Loucy (cell line): ENCODE results near the gene TBCB.

Experiments
- H2AFZ ChIP-seq: fragments of 200-600 bp; sonication (generic); 2 replicates; pipeline ENCODE4 v1.6.0; 2016; ENCODE audit warnings: antibody characterized with exemption, mild to moderate bottlenecking, low read length, moderate library complexity
- H3F3A ChIP-seq: fragments of 200-600 bp; 2 replicates; pipeline ENCODE4 v1.6.0; 2016; ENCODE audit warnings: antibody characterized with exemption, low read depth, mild to moderate bottlenecking
- H3K27me3 ChIP-seq: fragments of 200-600 bp; sonication (generic); 2 replicates; pipeline ENCODE4 v1.6.1; 2014; ENCODE audit warnings: low read length, mild to moderate bottlenecking; ENCODE audit not compliant: insufficient read depth, poor library complexity, severe bottlenecking
- H3K36me3 ChIP-seq: fragments of 200-600 bp; sonication (generic); 2 replicates; pipeline ENCODE4 v1.6.1; 2016; ENCODE audit warnings: low read length; ENCODE audit not compliant: insufficient read depth
- H3K4me1 ChIP-seq: fragments of 200-600 bp; sonication (generic); 2 replicates; pipeline ENCODE4 v1.5.1; 2014; ENCODE audit warnings: low read length, mild to moderate bottlenecking; ENCODE audit not compliant: insufficient read depth, poor library complexity, severe bottlenecking
- H3K4me2 ChIP-seq: fragments of 200-600 bp; sonication (generic); 2 replicates; pipeline ENCODE4 v1.6.0; 2014; ENCODE audit warnings: antibody characterized with exemption, low read length, low read depth, mild to moderate bottlenecking; ENCODE audit not compliant: poor library complexity, severe bottlenecking
- H3K4me3 ChIP-seq: fragments of 200-600 bp; sonication (generic); 2 replicates; pipeline ENCODE4 v1.5.1; 2014; ENCODE audit warnings: low read length, mild to moderate bottlenecking, mixed read lengths; ENCODE audit not compliant: poor library complexity, severe bottlenecking
- H3K79me2 ChIP-seq: fragments of 200-600 bp; sonication (generic); 2 replicates; pipeline ENCODE4 v1.6.1; 2014; ENCODE audit warnings: low read length; ENCODE audit not compliant: insufficient read depth
- H3K9ac ChIP-seq: fragments of 200-600 bp; sonication (generic); 2 replicates; pipeline ENCODE4 v1.6.0; 2014; ENCODE audit warnings: mild to moderate bottlenecking, low read depth, low read length, moderate library complexity; ENCODE audit not compliant: poor library complexity, severe bottlenecking
- H3K9me2 ChIP-seq: fragments of 200-600 bp; sonication (generic); replicated peaks from 2 replicates; pipeline ENCODE4 v1.6.1; 2016; ENCODE audit warnings: low read depth, low read length, mixed read lengths
- H3K9me3 ChIP-seq: fragments of 200-600 bp; sonication (generic); 2 replicates; pipeline ENCODE4 v1.6.1; 2014; ENCODE audit warnings: mild to moderate bottlenecking, antibody characterized with exemption, low read length, low read depth; ENCODE audit not compliant: insufficient read depth
- H4K20me1 ChIP-seq: fragments of 200-600 bp; sonication (generic); 2 replicates; pipeline ENCODE4 v1.6.0; 2014; ENCODE audit warnings: antibody characterized with exemption, low read length, mild to moderate bottlenecking; ENCODE audit not compliant: insufficient read depth, poor library complexity, severe bottlenecking
- CTCF ChIP-seq: fragments of 200-600 bp; sonication (generic); conservative IDR thresholded peaks from 2 replicates; pipeline ENCODE4 v1.5.1; 2014; ENCODE audit warnings: mild to moderate bottlenecking, antibody characterized with exemption, low read length
- EZH2phosphoT487 ChIP-seq: fragments of 200-600 bp; IDR thresholded peaks from 2 replicates; pipeline ENCODE4 v1.6.1; 2018; ENCODE audit warnings: antibody characterized with exemption, mild to moderate bottlenecking, moderate library complexity, borderline replicate concordance

The TBCB gene

DNA sequence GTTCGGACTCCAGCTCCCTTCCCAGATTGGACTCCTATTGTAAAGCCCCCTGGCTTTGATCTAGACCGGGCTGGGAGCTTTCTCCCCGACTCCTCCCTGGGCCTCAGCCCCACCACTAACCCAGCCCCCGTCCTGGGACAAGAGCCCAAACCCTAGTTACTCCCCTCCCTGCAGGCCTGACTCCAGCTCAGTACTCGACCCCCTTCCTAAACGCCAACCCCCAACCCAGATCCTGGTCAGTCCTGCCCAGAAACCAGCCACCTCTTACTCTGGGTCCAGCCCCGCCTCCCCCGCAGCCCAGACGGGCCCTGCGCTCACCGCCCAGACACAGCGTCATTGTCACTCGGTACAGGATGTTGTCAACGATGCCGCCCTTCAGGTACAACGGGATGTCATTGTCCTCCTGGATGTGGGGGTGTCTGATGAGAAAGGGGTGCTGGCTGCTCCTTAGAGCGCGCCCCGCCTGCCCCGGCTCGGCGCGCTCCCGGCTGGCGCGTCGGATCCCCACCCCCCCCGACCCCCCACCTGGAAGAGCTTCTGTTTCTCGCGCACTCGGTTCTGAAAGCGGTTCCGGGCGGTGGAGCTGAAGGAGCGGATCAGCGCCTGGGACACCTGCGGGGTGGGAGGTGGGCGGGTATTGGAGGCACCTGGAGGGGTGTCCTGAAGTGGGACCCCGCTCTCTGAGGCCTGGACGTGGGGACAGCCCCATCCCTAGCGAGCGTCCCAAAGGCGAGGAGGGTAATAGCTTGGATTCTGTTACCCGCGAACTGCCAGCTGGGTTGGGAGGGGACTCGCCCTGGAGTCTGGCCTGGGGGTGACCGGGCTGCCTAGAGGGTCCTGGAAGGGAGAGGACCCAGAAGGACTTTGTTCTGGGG lies 36.1 kb downstream of the TBCB start:
- Histone ChIP-seq H3F3A (no peaks in the 10 kb centered on the region), H3K27me3 (no peaks in the 10 kb centered on the region), H3K4me1 (no peaks in the 10 kb centered on the region), H3K9me3 (no peaks in the 10 kb centered on the region), H3K9ac (no peak overlapping the region), H3K4me2 (no peak overlapping the region), H2AFZ (no peak overlapping the region), H4K20me1 (peaks cover 3% of the 10 kb centered on the region), H3K4me3 (no peak overlapping the region), H3K36me3 (peaks cover 30% of the 10 kb centered on the region; the same call in 1 of the 2 replicates), H3K9me2 (no peaks in the 10 kb centered on the region), H3K79me2 (no peaks in the 10 kb centered on the region)
- TF ChIP-seq CTCF (no peak), EZH2phosphoT487 (no peak)

GRCh38 chr19:36152019-36152351 lies 36.7 kb downstream of the TBCB start:
- no peaks in the 10 kb centered on the region for H3F3A ChIP-seq

DNA sequence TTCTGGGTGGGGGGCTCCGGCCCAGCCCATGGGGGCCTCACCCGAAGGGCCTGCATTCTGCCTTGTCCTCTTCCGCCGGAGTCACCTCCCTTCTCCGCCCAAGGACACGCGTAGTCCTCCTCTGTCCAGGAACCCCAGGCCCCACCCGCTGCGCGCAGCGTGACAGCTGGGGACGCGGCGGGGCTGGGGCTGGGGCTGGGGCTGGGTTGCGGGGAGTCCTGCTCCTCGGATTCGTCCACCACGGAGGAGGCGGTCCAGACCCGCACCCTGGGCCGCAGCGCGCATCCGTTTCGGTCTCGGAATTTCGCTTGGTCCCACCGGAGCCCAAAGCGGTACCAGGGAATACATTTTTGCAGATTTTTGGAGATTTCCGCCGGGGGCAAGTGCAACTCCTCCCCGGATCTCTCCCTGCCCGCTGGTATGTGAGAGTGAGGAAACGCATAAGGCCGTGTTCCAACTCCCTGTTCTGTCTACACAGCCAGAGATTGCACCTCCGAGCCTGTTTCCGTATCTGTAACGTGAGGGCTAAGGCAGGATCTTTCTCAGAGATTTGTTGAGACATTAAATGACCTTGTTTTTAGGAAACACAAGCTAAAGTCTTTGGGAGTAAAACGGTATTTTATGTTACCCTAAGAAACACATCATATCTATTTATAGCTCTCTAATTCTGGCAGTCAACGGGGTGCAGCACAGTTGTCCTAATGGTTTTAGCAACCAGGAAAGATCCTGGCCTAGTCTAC lies 37.3 kb downstream of the TBCB start, which contains the start of gene COX7A1:
Gene COX7A1 (minus strand): TSS at position 96 of the 740 bp plus-strand sequence. CDS start 40 bp downstream, at position 56.
- H3K9ac ChIP-seq: no peak within 1 kb of the TSS
- H3K27me3 ChIP-seq: no peaks in the 10 kb centered on the region
- no peaks in the 10 kb centered on the region for H3K79me2 ChIP-seq
- TF ChIP-seq CTCF (no peak), EZH2phosphoT487 (no peak)
- no peak within 1 kb of the TSS for H3K4me2 ChIP-seq
- H3K36me3 ChIP-seq: peaks cover 22% of the 10 kb centered on the region; the same call in 1 of the 2 replicates
- no peaks in the 10 kb centered on the region for H3F3A ChIP-seq
- H3K4me1 ChIP-seq: no peaks in the 10 kb centered on the region
- no peaks in the 10 kb centered on the region for H3K9me2 ChIP-seq
- no peaks in the 10 kb centered on the region for H3K9me3 ChIP-seq
- no peak within 1 kb of the TSS for H3K4me3 ChIP-seq
- no peak within 1 kb of the TSS for H2AFZ ChIP-seq
- peaks cover 3% of the 10 kb centered on the region for H4K20me1 ChIP-seq

More at GRCh38 chr19:36152019-36152351, 36.7 kb downstream of the TBCB start:
- no peak for TF ChIP-seq CTCF
- TF ChIP-seq EZH2phosphoT487: no peak
- H3K9me2 ChIP-seq: no peaks in the 10 kb centered on the region
- H3K79me2 ChIP-seq: no peaks in the 10 kb centered on the region
- no peak overlapping the region for H2AFZ ChIP-seq
- no peak overlapping the region for H3K9ac ChIP-seq
- H3K4me3 ChIP-seq: no peak overlapping the region
- no peaks in the 10 kb centered on the region for H3K9me3 ChIP-seq
- H4K20me1 ChIP-seq: peaks cover 3% of the 10 kb centered on the region
- H3K36me3 ChIP-seq: peaks cover 26% of the 10 kb centered on the region; the same call in 1 of the 2 replicates
- no peaks in the 10 kb centered on the region for H3K27me3 ChIP-seq
- no peaks in the 10 kb centered on the region for H3K4me1 ChIP-seq
- H3K4me2 ChIP-seq: no peak overlapping the region
